Prostate gland (tissue), 2 donors: ENCODE measurements around the gene C1QTNF9. TPM values are rescaled to one million over a fixed set of nuclear protein-coding genes. Genes with fewer than 3 reads are reported as not detected.
"Not testable (repeated sequence)": the region's sequence is repeated elsewhere in the genome, so short reads cannot be mapped to it uniquely, and the experiment has no call there.

Source experiments
- DNase-seq: peaks from one replicate; pipeline ENCODE4 v3.0.0-alpha.2; 2019; ENCODE audit warnings: low spot score
- H3K27ac ChIP-seq, 2 donors: fragments of 200-600 bp; sonication (generic); 2 replicates each; pipeline ENCODE4 v1.5.1; 2017 to 2019
- H3K27me3 ChIP-seq: fragments of 200-600 bp; sonication (generic); replicated peaks from 2 replicates; pipeline ENCODE4 v1.5.1; 2019; ENCODE audit not compliant: insufficient read depth
- H3K36me3 ChIP-seq, 2 donors: fragments of 200-600 bp; sonication (generic); 1 replicate in 1 of 2; 2 replicates in 1 of 2; pipeline versions ENCODE4 v1.5.1 to v1.8.1; 2017 to 2019
- H3K4me1 ChIP-seq: fragments of 200-600 bp; sonication (generic); replicated peaks from 2 replicates; pipeline ENCODE4 v1.5.1; 2019
- H3K4me3 ChIP-seq, 2 donors: fragments of 200-600 bp; sonication (generic); 2 replicates each; pipeline ENCODE4 v1.5.1; 2017 to 2019
- H3K9me3 ChIP-seq: fragments of 200-600 bp; sonication (generic); 2 replicates; pipeline ENCODE4 v1.5.1; 2017
- CTCF ChIP-seq, 4 experiments: fragments of 200-600 bp in 2 of 4; fragments of 450-650 bp in 2 of 4; sonication (generic) in 2 of 4; IDR thresholded peaks; 1 replicate in 3 of 4; 2 replicates in 1 of 4; pipeline ENCODE4 v1.5.1; 2016 to 2019; ENCODE audit warnings: antibody characterized with exemption in 4 of 4, mild to moderate bottlenecking in 2 of 4, moderate library complexity in 2 of 4
- POLR2A ChIP-seq: fragments of 450-650 bp; IDR thresholded peaks from one replicate; pipeline ENCODE4 v1.6.1; 2016; ENCODE audit warnings: antibody characterized with exemption, mild to moderate bottlenecking
- POLR2AphosphoS5 ChIP-seq: sonication (generic); formaldehyde crosslinking; IDR thresholded peaks from one replicate; pipeline ENCODE4 v1.6.1; 2017; ENCODE audit warnings: antibody characterized with exemption
- WGBS: methylation state at CpG from one replicate; pipeline ENCODE4 v1.1.5; 2018; 5-methylcytosine and 5-hydroxymethylcytosine counted together
- intact Hi-C: fragments of 100-400 bp; cut with DNase I; formaldehyde crosslinking; loops from one replicate; pipeline ENCODE4 v1.14.2; 2022
- total RNA-seq, 2 donors: library from RNA; depleted of rRNA; stranded (reverse); fragments of >200 nt; gene quantifications; one replicate each; pipeline ENCODE4 v1.1.0, GENCODE V29; 2016

C1QTNF9 gene
- total RNA-seq, 2 donors from 2014 or later = 0.85 TPM; not detected in 1

- 49% methylated on average over 2 of the region's 2 CpGs for WGBS
- DNase-seq, H3K27me3 ChIP-seq, H3K4me3 ChIP-seq, intact Hi-C loops, H3K27ac ChIP-seq, H3K9me3 ChIP-seq, H3K36me3 ChIP-seq, H3K4me1 ChIP-seq: not testable (repeated sequence)
- TF ChIP-seq CTCF (IDR thresholded peaks at IDR 0.05) = peak in 1 of 4 experiments; percentile 27
Measured at GRCh38 chr13:24322470-24322869, 13.1 kb downstream of the C1QTNF9 start.

GRCh38 chr13:24323036-24323738, 13.8 kb downstream of the C1QTNF9 start:
- Histone ChIP-seq H3K4me1 (no peaks in the 10 kb centered on the region), H3K36me3 (no peaks in the 10 kb centered on the region), H3K4me3 (no peak overlapping the region), H3K27ac (no peak overlapping the region), H3K27me3 (no peaks in the 10 kb centered on the region), H3K9me3 (no peaks in the 10 kb centered on the region)
- intact Hi-C loops = no loop called here
- TF ChIP-seq POLR2A (no peak), CTCF (IDR thresholded peaks at IDR 0.05) (no peak), POLR2AphosphoS5 (no peak)
- DNase-seq = no peak
- WGBS = 90% methylated on average over 26 of the region's 28 CpGs

- Histone ChIP-seq H3K27me3 (no peaks in the 10 kb centered on the region), H3K9me3 (no peaks in the 10 kb centered on the region), H3K36me3 (no peaks in the 10 kb centered on the region), H3K4me3 (no peak overlapping the region), H3K4me1 (no peaks in the 10 kb centered on the region), H3K27ac (no peak overlapping the region)
- TF ChIP-seq POLR2A = no peak
- TF ChIP-seq POLR2AphosphoS5 = no peak
- TF ChIP-seq CTCF (IDR thresholded peaks at IDR 0.05) = no peak
- 48% methylated on average over 5 of the region's 5 CpGs for WGBS
- DNase-seq = no peak
- intact Hi-C loops = no loop called here
Measured at GRCh38 chr13:24323739-24324075, 14.3 kb downstream of the C1QTNF9 start.

- DNase-seq, H3K27me3 ChIP-seq, H3K27ac ChIP-seq, H3K9me3 ChIP-seq, intact Hi-C loops, H3K4me1 ChIP-seq, H3K4me3 ChIP-seq, H3K36me3 ChIP-seq: not testable (repeated sequence)
- WGBS = 77% methylated on average over 23 of the region's 23 CpGs
Measured at GRCh38 chr13:24327598-24327997, 18.2 kb downstream of the C1QTNF9 start.

GRCh38 chr13:24328145-24328544, 18.8 kb downstream of the C1QTNF9 start:
- TF ChIP-seq POLR2A (no peak), POLR2AphosphoS5 (no peak), CTCF (IDR thresholded peaks at IDR 0.05) (no peak)
- Histone ChIP-seq H3K4me1 (no peaks in the 10 kb centered on the region), H3K27ac (no peak overlapping the region), H3K36me3 (no peaks in the 10 kb centered on the region), H3K4me3 (no peak overlapping the region), H3K27me3 (no peaks in the 10 kb centered on the region), H3K9me3 (no peaks in the 10 kb centered on the region)
- WGBS = 6% methylated on average over 38 of the region's 38 CpGs
- intact Hi-C loops = no loop called here
- no peak for DNase-seq
